NCI-H2227 (cell line): ENCODE data around the gene GRIK4.
"Not testable (repeated sequence)": the region's sequence is repeated elsewhere in the genome, so short reads cannot be mapped to it uniquely, and the experiment has no call there.

Source experiments
- DNase-seq: peaks from one replicate; lab custom pipeline; 2025; ENCODE audit not compliant: unreplicated experiment; lab: John Stamatoyannopoulos, UW

The GRIK4 gene

GRCh38 chr11:120569861-120570260, 58.3 kb downstream of the GRIK4 start:
- no peak for DNase-seq

GRCh38 chr11:120571476-120571875, 59.9 kb downstream of the GRIK4 start:
- DNase-seq, result no peak

GRCh38 chr11:120573756-120574354, 62.3 kb downstream of the GRIK4 start:
- DNase-seq, result no peak

DNA sequence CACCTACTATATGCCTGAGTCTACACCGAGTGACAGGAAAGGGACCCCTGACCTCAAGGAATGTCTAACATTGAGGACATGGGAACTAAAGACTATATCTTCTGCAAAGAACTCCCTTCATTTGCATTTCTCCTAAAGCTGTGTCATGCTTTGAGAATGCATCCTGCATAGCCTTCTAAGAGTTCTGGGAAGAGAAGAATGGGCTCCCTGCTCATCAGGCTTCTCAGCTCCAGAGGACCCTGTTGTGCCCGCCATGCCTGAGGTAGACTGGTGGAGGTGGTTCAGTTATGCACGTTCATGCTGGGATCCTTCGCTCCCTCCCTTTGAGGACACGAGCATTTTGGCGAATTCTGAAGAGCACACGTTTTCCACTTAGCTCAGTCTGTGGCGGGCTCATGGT, 63.3 kb downstream of the GRIK4 start:
- no peak for DNase-seq

- DNase-seq, result no peak
These were observed 63.9 kb downstream of the GRIK4 start for GRCh38 chr11:120575461-120575860.

DNA sequence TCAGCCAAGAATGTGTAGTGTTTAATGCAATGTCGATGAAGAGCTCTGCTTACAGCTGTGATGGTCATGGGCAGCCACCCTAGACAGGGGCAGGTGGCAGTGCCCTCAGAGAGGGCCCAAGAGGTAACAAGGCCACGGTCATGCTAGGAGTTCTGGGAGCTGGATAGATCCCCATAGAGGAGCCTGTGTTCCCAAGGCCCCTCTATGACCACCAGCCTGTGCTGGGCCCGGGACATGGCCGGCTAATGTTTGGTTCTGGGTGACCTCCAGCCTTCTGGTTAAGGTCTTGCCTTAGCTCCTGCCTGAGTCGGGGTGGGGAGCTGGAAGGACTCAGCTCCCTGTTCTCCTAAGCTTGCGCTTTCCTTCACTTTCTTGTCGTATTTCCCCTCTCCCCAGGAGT, 65.1 kb downstream of the GRIK4 start:
- no peak for DNase-seq

- DNase-seq, result no peak
These were observed 65.5 kb downstream of the GRIK4 start for GRCh38 chr11:120577041-120577440.

DNA sequence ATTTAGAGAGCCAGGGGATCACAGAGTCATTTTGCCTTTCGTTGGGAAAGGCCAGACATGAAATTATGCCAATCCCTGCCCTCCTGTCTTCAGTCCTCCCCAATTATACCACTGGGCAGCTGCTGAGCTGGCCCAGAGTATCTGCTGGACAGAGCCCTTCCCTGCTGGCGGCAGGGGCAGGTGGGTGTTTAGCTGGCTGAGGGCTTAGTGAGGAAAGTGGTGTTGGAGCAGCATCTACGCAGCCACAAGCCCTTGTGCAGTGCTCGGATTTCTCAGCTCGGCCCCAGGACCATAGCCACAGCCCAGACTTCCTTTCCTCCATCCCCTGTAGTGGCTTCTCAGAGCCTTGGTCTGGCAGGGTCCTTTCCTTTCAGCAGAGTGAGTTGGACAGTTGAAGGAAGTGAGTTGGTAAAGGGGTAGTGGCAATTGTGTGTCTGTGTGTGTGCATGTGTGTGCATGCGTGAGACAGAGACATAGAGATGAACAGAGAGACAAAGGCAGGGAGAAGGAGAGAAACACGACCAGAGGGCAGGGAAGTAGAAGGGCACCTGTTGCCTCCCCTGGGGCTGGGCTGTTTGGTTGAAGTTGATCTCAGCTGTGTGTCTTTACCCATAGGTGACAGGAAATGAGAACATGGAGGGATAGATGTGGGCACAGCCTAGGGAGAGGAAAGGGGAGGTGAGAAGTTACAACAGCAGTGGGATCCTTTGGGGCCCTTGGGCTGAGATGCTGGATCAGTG, 66.2 kb downstream of the GRIK4 start:
- DNase-seq, result no peak

DNA sequence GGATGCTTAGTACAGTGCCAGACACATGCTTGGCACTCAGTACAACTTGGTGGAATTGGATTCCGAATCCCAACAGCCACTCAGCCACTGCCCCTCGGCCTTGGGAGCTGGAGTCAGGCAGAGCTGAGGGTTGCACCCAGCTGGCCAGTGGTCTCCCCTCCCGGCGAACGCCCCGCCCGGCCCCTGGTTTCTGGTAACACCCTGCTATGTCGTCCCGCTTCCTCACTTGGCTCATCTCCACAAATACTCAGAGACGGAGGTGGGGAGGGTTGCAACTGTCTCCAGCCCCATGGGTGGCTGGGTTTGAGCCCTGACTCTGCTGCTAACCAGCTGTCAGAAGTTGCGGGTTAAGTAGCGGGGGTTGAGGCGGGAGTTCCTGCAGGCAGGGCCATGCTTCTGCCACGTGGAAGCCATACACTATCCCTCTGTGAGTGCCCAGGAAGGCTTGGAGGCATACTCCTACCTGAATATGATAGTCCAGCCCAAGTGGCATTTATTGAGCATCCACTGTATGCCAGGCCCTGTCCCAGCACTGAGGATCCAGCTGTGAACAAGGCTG, 67.1 kb downstream of the GRIK4 start:
- no peak for DNase-seq

DNA sequence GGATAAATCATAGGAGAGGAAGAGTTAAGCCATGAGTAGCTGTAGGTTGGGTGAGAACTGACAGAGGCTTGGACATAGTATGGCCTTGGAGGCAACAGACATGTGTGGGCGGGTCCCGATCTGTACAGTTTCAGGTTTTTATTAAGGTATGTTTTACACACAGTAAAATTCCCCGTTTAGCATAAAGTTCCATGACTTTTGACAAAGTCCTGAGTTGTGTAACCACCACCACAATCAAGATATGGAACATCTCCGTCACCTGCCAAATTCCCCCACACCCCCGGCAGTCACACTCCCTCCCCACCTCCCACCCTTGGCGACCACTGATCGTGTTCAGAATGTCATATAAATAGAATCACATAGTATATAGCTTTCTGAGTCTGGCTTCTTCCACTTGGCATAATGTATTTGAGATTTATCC, 68.1 kb downstream of the GRIK4 start:
- no peak for DNase-seq

GRCh38 chr11:120581313-120581712, 69.8 kb downstream of the GRIK4 start:
- DNase-seq, result no peak

GRCh38 chr11:120582535-120582934, 71.0 kb downstream of the GRIK4 start:
- not testable (repeated sequence) for DNase-seq

DNA sequence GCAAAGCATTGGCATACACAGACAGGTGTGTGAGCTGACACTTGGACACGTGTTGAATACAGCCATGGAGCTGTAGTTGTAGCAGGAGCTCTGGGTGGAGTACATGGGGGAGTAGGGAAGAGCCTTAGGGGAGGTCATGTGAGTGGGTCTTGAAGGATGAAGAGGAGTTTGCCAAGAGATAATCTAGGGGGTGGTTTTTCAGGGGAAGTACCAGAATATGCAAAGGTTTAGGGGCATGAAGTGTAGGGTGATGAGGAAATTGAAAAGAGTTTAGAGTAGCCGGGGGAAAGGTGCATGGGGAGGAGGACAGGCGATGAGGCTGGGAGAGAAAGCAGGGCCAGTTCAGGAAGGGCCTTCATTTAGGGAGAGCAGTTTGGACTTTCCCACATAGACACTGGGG, 74.5 kb downstream of the GRIK4 start:
- no peak for DNase-seq

DNA sequence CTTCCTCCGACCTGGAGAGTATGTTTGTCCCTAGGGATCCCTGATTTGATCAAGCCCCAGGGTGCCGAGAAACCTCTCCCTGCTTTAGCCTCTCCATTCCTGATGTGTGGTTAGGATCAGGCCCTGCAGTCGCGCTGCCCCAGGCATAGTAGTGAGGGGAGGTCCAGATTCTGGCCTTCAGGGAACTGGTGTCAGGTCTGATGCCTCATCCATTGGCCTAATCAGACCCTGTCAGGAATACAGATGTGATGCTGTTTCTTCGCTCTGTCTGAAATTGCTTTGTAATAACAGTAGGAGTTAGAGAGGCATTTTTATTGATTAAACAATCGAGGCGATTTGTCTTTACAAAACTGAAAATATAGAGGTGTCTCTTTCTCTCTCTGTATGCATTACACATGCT, 75.2 kb downstream of the GRIK4 start:
- no peak for DNase-seq

DNA sequence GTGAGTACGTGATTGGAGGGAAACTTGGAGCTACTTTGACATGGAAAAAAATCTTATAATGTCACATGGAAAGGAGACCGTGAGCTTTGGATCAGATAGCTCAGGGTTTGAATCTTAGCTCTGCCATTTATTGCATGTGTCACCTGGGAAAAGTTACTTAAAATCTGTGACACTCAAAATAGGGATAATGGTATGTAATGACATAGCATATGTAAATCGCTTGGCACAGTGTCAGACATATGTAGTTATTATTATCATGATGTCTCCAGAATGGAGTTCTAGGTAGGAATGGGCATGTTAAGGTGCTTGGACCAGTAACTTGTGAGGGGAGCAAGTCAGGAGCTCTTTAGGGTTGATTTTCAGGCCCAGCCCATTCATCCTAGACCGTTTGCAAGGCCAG, 75.8 kb downstream of the GRIK4 start:
- DNase-seq, result no peak

GRCh38 chr11:120589376-120589775, 77.8 kb downstream of the GRIK4 start:
- no peak for DNase-seq

DNA sequence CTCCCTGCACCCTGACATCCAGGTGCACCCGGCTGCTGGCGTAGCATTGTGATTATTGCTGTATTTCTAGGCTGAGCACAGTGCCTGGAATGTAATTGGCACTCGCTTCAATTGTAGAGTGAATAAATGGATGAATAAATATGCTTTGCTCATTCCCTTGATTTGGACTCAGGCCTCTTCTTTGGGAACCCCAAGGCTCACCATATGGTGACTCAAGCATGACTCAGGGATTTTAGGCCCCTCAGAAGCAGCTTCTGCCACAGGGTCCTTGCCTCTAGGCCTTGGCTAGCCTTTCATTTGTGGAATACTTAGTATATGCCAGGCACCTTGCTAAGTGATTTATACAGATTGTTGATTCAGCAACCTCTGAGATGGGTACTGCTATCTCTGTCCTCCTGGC, 78.9 kb downstream of the GRIK4 start:
- no peak for DNase-seq

- no peak for DNase-seq
These were observed 83.2 kb downstream of the GRIK4 start for GRCh38 chr11:120594746-120595145.

- DNase-seq, result no peak
These were observed 84.0 kb downstream of the GRIK4 start for GRCh38 chr11:120595557-120595956.

DNA sequence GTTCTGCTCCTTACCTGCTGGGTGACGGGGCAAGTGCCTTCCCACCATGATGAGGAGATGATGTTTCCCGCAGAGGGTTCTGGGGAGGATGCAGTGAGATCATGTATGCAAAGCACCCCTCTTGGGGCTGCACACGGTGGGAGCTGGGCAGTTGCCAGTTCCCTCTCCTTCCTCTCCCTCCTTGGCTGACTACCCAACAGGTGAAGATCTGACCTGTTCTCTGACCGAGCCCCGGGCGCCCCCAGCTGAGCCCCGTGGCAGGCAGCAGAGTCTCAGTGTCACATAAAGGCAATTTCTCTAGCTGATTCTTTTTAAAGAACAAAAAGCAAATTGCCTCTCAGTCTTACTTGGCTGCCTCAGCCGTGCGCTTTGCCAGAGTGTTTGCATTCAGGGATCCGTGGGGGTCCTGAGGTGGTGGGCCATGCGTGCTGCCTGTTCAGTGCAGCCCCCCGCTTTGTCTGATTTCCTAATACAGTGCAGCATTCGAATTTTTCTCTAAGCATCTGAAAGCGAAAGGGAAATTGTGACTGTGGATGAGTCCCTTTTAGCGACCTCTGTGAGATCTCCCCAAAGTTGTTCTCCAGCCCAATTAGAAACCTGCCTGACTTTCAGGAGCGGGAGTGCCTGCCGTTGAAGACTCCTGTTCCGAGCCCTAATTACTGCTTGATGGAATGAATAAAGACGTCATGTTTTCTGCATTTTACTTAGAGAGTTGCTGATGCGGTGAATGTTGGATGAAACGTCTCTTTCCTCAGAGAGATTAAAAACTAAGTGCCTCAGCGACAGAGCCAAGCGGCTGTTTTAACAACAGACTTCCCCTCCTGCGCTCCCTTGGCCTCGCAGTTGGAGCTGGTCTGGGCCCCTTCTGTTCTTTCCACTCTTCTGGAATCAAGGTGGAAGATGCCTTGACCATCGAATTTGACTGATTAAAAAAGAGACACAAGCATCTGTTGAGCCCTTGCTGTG, 86.0 kb downstream of the GRIK4 start:
- DNase-seq, result no peak

- DNase-seq, result no peak
These were observed 87.1 kb downstream of the GRIK4 start for GRCh38 chr11:120598517-120599257.
